Gastroesophageal sphincter (tissue), 3 donors: Measurements from ENCODE around the gene PPP6R3.

ENCODE experiments used
- POLR2A ChIP-seq, 2 donors: fragments of 450-650 bp; IDR thresholded peaks; one replicate each; pipeline ENCODE4 v1.6.1; 2017; ENCODE audit warnings: antibody characterized with exemption in 2 of 2, mild to moderate bottlenecking in 2 of 2, moderate library complexity in 1 of 2
- POLR2AphosphoS5 ChIP-seq: sonication (generic); formaldehyde crosslinking; IDR thresholded peaks from one replicate; pipeline ENCODE4 v1.6.1; 2017; ENCODE audit warnings: antibody characterized with exemption
- TF ChIP-seq, protein P1 (sequence below), 4 experiments: fragments of 200-600 bp in 2 of 4; fragments of 450-650 bp in 2 of 4; sonication (generic) in 1 of 4; IDR thresholded peaks; one replicate each; pipeline ENCODE4 v1.5.1; 2017 to 2019; ENCODE audit warnings: antibody characterized with exemption in 4 of 4, mild to moderate bottlenecking in 2 of 4, moderate library complexity in 2 of 4

DNA sequence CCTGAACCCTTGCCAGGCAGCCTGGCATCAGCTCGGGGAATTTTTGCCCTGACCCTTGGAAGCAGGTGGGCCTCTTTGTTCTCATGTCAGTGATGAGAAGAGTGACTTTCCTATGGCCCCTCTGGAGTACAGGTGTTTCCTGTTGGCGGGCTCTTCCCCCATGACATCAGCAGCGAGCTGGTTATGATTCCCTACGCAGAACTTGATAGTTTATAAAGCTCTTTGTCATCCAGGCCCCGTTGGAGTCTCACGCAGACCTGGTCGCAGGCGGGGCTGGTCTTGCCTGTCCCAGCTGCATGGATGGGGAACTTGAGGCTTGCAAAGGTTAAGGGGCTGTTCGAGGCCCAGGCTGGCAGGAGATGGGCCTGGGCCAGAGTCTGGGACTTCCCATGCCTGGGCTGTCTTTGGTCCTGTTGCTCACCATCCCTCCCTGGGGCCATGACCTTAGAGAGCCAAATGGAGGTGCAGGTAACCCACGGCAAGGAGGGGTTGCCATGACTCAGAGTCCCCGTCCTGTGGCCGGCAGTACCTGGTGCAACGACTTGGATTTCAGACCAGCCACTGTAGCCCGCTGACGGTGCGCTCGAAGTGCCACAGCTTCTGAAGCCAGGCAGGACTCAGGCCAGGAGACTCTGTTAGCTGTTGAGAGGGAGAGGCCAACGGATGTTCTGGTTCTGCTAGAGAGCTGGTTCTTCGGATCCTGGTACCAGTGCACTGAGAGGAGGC, 45.9 kb upstream of the PPP6R3 start:
- TF ChIP-seq, protein P1, sequence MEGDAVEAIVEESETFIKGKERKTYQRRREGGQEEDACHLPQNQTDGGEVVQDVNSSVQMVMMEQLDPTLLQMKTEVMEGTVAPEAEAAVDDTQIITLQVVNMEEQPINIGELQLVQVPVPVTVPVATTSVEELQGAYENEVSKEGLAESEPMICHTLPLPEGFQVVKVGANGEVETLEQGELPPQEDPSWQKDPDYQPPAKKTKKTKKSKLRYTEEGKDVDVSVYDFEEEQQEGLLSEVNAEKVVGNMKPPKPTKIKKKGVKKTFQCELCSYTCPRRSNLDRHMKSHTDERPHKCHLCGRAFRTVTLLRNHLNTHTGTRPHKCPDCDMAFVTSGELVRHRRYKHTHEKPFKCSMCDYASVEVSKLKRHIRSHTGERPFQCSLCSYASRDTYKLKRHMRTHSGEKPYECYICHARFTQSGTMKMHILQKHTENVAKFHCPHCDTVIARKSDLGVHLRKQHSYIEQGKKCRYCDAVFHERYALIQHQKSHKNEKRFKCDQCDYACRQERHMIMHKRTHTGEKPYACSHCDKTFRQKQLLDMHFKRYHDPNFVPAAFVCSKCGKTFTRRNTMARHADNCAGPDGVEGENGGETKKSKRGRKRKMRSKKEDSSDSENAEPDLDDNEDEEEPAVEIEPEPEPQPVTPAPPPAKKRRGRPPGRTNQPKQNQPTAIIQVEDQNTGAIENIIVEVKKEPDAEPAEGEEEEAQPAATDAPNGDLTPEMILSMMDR (IDR thresholded peaks at IDR 0.05), result no peak
- no peak for TF ChIP-seq POLR2A (IDR thresholded peaks at IDR 0.05)
- TF ChIP-seq POLR2AphosphoS5, result no peak
